ENCODE measurements around the gene H2AZ2. TPM values are rescaled to one million over a fixed set of nuclear protein-coding genes. Genes with fewer than 3 reads are reported as not detected.
"Not testable (repeated sequence)": the region's sequence is repeated elsewhere in the genome, so short reads cannot be mapped to it uniquely, and the experiment has no call there.

H2AZ2 gene
- total and polyA plus RNA-seq, 2 donors from 2014 or later: 121 to 140 TPM

- no peaks in the 10 kb centered on the region for H3K36me3 ChIP-seq (ENCODE audit: control insufficient read depth in 2 of 3, insufficient read depth in 3 of 3, low read length in 3 of 3)
- DNase-seq (no peak), FAIRE-seq (no peak)
- H3K4me1 ChIP-seq (ENCODE audit: control insufficient read depth in 2 of 3, insufficient read depth in 2 of 3, low read depth in 1 of 3, low read length in 3 of 3): no peaks in the 10 kb centered on the region
- intact Hi-C loops (cut with DNase I): no loop called here
- no peaks in the 10 kb centered on the region for H3K9me3 ChIP-seq (ENCODE audit: control insufficient read depth in 2 of 3, insufficient read depth in 1 of 3, low read length in 3 of 3)
- H3K9ac ChIP-seq (ENCODE audit: low read length in 3 of 3): no peak overlapping the region
- no peak for TF ChIP-seq CTCF (IDR thresholded peaks at IDR 0.05; ENCODE audit: borderline replicate concordance, extremely low read depth, insufficient read depth)
- H3K27me3 ChIP-seq (ENCODE audit: control insufficient read depth, insufficient read depth, low read length): no peaks in the 10 kb centered on the region
- H3K4me3 ChIP-seq (ENCODE audit: low read length in 3 of 3): no peak overlapping the region
- H3K27ac ChIP-seq (ENCODE audit: low read depth in 2 of 2, low read length in 2 of 2): no peak overlapping the region
Observed at GRCh38 chr7:44811093-44811492, 36.8 kb downstream of the H2AZ2 start.

- TF ChIP-seq CTCF (IDR thresholded peaks at IDR 0.05; ENCODE audit: borderline replicate concordance, extremely low read depth, insufficient read depth): no peak
- DNase-seq (no peak), FAIRE-seq (no peak)
- Histone ChIP-seq H3K36me3 (ENCODE audit: control insufficient read depth in 2 of 3, insufficient read depth in 3 of 3, low read length in 3 of 3) (peaks cover 0 to 6% (median 0%) of the 10 kb centered on the region in 3 donors), H3K9me3 (ENCODE audit: control insufficient read depth in 2 of 3, insufficient read depth in 1 of 3, low read length in 3 of 3) (no peaks in the 10 kb centered on the region), H3K4me1 (ENCODE audit: control insufficient read depth in 2 of 3, insufficient read depth in 2 of 3, low read depth in 1 of 3, low read length in 3 of 3) (no peaks in the 10 kb centered on the region), H3K4me3 (ENCODE audit: low read length in 3 of 3) (no peak overlapping the region), H3K27ac (ENCODE audit: low read depth in 2 of 2, low read length in 2 of 2) (no peak overlapping the region), H3K27me3 (ENCODE audit: control insufficient read depth, insufficient read depth, low read length) (no peaks in the 10 kb centered on the region), H3K9ac (ENCODE audit: low read length in 3 of 3) (no peak overlapping the region)
- intact Hi-C loops (cut with DNase I): no loop called here
Observed at GRCh38 chr7:44808914-44809393, 38.9 kb downstream of the H2AZ2 start.

GRCh38 chr7:44805950-44806349 lies 41.9 kb downstream of the H2AZ2 start:
- Histone ChIP-seq H3K9me3 (ENCODE audit: control insufficient read depth in 2 of 3, insufficient read depth in 1 of 3, low read length in 3 of 3) (no peaks in the 10 kb centered on the region), H3K9ac (ENCODE audit: low read length in 3 of 3) (no peak overlapping the region), H3K36me3 (ENCODE audit: control insufficient read depth in 2 of 3, insufficient read depth in 3 of 3, low read length in 3 of 3) (peaks cover 9 to 27% (median 15%) of the 10 kb centered on the region in 3 donors), H3K27ac (ENCODE audit: low read depth in 2 of 2, low read length in 2 of 2) (no peak overlapping the region), H3K4me3 (ENCODE audit: low read length in 3 of 3) (no peak overlapping the region), H3K4me1 (ENCODE audit: control insufficient read depth in 2 of 3, insufficient read depth in 2 of 3, low read depth in 1 of 3, low read length in 3 of 3) (no peaks in the 10 kb centered on the region), H3K27me3 (ENCODE audit: control insufficient read depth, insufficient read depth, low read length) (no peaks in the 10 kb centered on the region)
- FAIRE-seq (no peak), DNase-seq (no peak)
- intact Hi-C loops (cut with DNase I): no loop called here
- TF ChIP-seq CTCF (IDR thresholded peaks at IDR 0.05; ENCODE audit: borderline replicate concordance, extremely low read depth, insufficient read depth): no peak

- DNase-seq; H3K27me3 ChIP-seq (ENCODE audit: control insufficient read depth, insufficient read depth, low read length); FAIRE-seq; H3K9ac ChIP-seq (ENCODE audit: low read length in 3 of 3); H3K4me1 ChIP-seq (ENCODE audit: control insufficient read depth in 2 of 3, insufficient read depth in 2 of 3, low read depth in 1 of 3, low read length in 3 of 3); H3K27ac ChIP-seq (ENCODE audit: low read depth in 2 of 2, low read length in 2 of 2); H3K4me3 ChIP-seq (ENCODE audit: low read length in 3 of 3); intact Hi-C loops (cut with DNase I); H3K9me3 ChIP-seq (ENCODE audit: control insufficient read depth in 2 of 3, insufficient read depth in 1 of 3, low read length in 3 of 3): not testable (repeated sequence)
- H3K36me3 ChIP-seq (ENCODE audit: control insufficient read depth in 2 of 3, insufficient read depth in 3 of 3, low read length in 3 of 3): peaks cover 17 to 43% (median 18%) of the 10 kb centered on the region in 3 donors
Observed at GRCh38 chr7:44803828-44804519, 43.9 kb downstream of the H2AZ2 start.

Measured in kidney (tissue), 14 donors.